Right lobe of liver (tissue), 6 donors: ENCODE data around the gene RSU1. TPM values are rescaled to one million over a fixed set of nuclear protein-coding genes. Genes with fewer than 3 reads are reported as not detected.
"Not testable (repeated sequence)": the region's sequence is repeated elsewhere in the genome, so short reads cannot be mapped to it uniquely, and the experiment has no call there.

Experiments used
- ATAC-seq, 4 donors: fragments of 200-7000 bp; cut with Tn5 transposase; one replicate each; pipeline ENCODE4 v1.9.1; 2020; ENCODE audit warnings: mild to moderate bottlenecking in 4 of 4, moderate library complexity in 4 of 4
- DNase-seq, 3 donors: peaks; one replicate each; pipeline ENCODE4 v3.0.0-alpha.2; 2020
- H3K27ac ChIP-seq, 3 donors: fragments of 200-600 bp; one replicate each; pipeline ENCODE4 v1.8.0; 2022
- H3K27me3 ChIP-seq, 2 donors: fragments of 200-600 bp; one replicate each; pipeline ENCODE4 v1.8.0; 2022
- H3K36me3 ChIP-seq, 4 donors: fragments of 200-600 bp; sonication (generic) in 1 of 4; one replicate each; pipeline versions ENCODE4 v1.5.1 to v1.8.0; 2017 to 2022; ENCODE audit warnings: control low read depth in 1 of 4
- H3K4me1 ChIP-seq, 4 donors: fragments of 200-600 bp; sonication (generic) in 1 of 4; one replicate each; pipeline versions ENCODE4 v1.5.1 to v1.8.0; 2017 to 2022; ENCODE audit warnings: control low read depth in 1 of 4
- H3K4me3 ChIP-seq, 3 donors: fragments of 200-600 bp; one replicate each; pipeline ENCODE4 v1.8.0; 2022
- H3K9me3 ChIP-seq, 4 donors: fragments of 200-600 bp; sonication (generic) in 1 of 4; one replicate each; pipeline versions ENCODE4 v1.5.1 to v1.8.0; 2017 to 2022; ENCODE audit warnings: control low read depth in 1 of 4
- POLR2A ChIP-seq: fragments of 450-650 bp; IDR thresholded peaks from one replicate; pipeline ENCODE4 v1.6.1; 2017; ENCODE audit warnings: antibody characterized with exemption, mild to moderate bottlenecking
- WGBS: methylation state at CpG from one replicate; pipeline ENCODE4 v1.1.6; 2018; ENCODE audit warnings: low coverage, low lambda C conversion rate; ENCODE audit not compliant: insufficient coverage; ENCODE audit errors: missing lambda C conversion rate; 5-methylcytosine and 5-hydroxymethylcytosine counted together
- intact Hi-C, 2 donors: fragments of 100-400 bp; cut with DNase I; formaldehyde crosslinking; loops; one replicate each; pipeline versions ENCODE4 v1.11.2 to v1.14.1; 2022
- total RNA-seq, 6 experiments: library from RNA; depleted of rRNA in 2 of 6; stranded (reverse); fragments of >200 nt in 2 of 6; fragmentation: NEBNext Ultra II Directional in 3 of 6; extraction: Animal tissue kit (Norgen Biotek cat#: 25700) in 3 of 6; gene quantifications; one replicate each; pipeline versions ENCODE4 v1.1.0 to v1.2.4, GENCODE V29; 2016 to 2023
- TF ChIP-seq, protein P1 (sequence below), 4 donors: fragments of 200-600 bp in 3 of 4; fragments of 450-650 bp in 1 of 4; IDR thresholded peaks; one replicate each; pipeline versions ENCODE4 v1.5.1 to v1.8.0; 2016 to 2022; ENCODE audit warnings: antibody characterized with exemption in 4 of 4, mild to moderate bottlenecking in 2 of 4
- donor health status: DM: no; HTN: yes; CAD: no.
- donor health status: DM: no; HTN: no; CAD: no.
- donor health status: DM: no; HTN: no; CAD: no.
- donor health status: DM: no; HTN: yes; CAD: no.
- donor health status: DM: no; HTN: yes; CAD: no.

Gene RSU1
- total RNA-seq, 6 experiments from 2014 or later = 24.1 to 44.5 (median 28.4) TPM

DNA sequence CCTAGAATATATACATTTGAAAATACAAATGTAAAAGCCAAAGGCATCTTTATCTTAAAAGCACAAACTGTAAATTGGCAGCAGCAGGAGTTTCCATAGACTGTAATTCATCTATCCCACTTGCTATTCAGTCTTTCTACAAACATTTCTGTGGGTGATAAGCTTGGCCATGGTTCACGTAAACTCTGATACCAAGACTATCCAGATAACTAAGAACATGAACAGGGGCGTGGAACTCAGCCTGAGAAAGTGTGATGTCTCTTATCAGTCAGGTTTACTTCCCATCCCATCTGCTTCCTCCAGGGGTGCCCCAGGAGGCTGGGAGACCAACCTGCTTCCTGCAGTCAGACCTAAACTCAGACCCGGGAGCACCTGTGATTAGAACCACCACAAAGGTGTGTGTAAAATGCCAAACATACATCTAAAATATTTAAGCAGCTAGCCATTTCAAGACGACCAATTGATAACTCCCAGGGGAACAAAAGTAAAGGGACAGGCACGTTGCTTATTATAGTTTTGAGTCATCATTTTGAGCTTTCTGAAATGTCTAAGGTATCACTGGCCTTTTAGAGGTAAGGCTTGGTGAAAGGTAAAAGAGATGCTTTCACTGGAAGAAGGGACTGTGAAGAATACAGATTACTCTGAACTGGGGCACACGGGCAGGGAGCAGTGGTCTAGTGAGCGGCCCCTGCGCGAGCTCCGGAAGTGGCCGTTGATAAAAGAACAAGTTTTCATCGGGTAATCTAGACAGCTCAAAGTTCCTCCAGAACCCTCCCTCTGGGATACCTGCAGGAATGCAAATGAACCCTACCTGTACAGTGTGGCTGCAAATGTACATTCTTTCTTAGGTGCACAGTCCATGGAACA lies 51.5 kb downstream of the RSU1 start:
- Histone ChIP-seq H3K27ac (no peak overlapping the region), H3K4me3 (no peak overlapping the region), H3K27me3 (no peaks in the 10 kb centered on the region), H3K36me3 (no peaks in the 10 kb centered on the region), H3K9me3 (no peaks in the 10 kb centered on the region), H3K4me1 (no peaks in the 10 kb centered on the region)
- WGBS = 63% methylated on average over 5 of the region's 12 CpGs
- ATAC-seq = no peak
- no peak for TF ChIP-seq POLR2A
- TF ChIP-seq, protein P1, sequence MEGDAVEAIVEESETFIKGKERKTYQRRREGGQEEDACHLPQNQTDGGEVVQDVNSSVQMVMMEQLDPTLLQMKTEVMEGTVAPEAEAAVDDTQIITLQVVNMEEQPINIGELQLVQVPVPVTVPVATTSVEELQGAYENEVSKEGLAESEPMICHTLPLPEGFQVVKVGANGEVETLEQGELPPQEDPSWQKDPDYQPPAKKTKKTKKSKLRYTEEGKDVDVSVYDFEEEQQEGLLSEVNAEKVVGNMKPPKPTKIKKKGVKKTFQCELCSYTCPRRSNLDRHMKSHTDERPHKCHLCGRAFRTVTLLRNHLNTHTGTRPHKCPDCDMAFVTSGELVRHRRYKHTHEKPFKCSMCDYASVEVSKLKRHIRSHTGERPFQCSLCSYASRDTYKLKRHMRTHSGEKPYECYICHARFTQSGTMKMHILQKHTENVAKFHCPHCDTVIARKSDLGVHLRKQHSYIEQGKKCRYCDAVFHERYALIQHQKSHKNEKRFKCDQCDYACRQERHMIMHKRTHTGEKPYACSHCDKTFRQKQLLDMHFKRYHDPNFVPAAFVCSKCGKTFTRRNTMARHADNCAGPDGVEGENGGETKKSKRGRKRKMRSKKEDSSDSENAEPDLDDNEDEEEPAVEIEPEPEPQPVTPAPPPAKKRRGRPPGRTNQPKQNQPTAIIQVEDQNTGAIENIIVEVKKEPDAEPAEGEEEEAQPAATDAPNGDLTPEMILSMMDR (IDR thresholded peaks at IDR 0.05) = no peak
- intact Hi-C loops = no loop called here
- no peak for DNase-seq

DNA sequence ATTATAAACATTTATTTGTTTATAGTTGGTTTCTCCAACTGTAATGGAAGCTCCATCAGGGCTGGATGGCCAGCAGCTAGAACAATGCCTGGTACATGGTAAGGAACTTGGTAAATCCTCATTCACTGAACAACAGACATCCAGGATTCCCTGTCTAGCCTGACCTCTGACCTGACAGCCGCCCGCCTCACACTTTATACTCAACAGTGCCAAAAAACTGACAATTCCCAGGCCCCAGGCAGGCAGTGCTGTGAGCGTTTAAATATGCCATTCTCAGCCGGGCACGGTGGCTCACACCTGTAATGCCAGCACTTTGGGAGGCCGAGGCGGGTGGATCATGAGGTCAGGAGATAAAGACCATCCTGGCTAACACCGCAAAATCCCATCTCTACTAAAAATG lies 55.9 kb downstream of the RSU1 start:
- DNase-seq = no peak
- Histone ChIP-seq H3K36me3 (no peaks in the 10 kb centered on the region), H3K27ac (no peak overlapping the region), H3K4me3 (no peak overlapping the region), H3K4me1 (no peaks in the 10 kb centered on the region), H3K9me3 (no peaks in the 10 kb centered on the region), H3K27me3 (no peaks in the 10 kb centered on the region)
- TF ChIP-seq POLR2A = no peak
- TF ChIP-seq, protein P1 (IDR thresholded peaks at IDR 0.05) = no peak
- no peak for ATAC-seq
- WGBS = 84% methylated on average over 8 of the region's 8 CpGs
- intact Hi-C loops = no loop called here

DNA sequence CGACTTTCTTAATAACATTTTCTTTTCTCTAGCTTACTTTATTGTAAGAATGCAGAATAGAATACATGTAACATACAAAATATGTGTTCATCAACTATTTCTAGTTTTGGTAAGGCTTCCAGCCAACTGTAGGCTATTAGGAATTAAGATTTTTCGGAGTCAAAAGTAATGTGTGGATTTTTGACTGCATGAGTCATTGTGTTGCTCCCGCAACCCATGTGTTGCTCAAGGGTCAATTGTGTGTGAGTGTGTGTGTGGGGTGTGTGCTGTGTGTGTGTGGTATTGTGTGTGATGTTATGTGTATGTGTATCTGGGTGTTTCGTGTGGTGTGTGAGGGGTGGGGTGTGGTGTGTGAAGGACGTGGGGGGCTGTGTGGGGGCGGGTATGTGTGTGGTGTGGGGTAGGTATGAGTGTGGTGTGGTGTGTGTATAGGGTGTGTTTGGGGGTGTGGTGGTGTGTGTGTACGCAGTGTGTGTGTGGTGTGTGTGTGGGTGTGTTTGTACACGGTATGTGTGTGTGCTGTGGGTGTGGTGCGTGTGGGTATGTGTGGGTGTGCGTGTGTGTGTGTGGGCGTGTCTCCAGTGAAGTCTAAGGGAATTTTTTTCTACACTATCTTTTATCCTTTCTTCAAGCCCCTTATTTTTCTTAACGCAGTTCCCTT lies 60.5 kb downstream of the RSU1 start:
- Histone ChIP-seq H3K9me3 (no peaks in the 10 kb centered on the region), H3K36me3 (peaks cover 0 to 7% (median 2%) of the 10 kb centered on the region in 4 donors), H3K4me3 (no peak overlapping the region), H3K27ac (no peak overlapping the region), H3K4me1 (no peaks in the 10 kb centered on the region), H3K27me3 (no peaks in the 10 kb centered on the region)
- intact Hi-C loops = no loop called here
- TF ChIP-seq POLR2A = no peak
- TF ChIP-seq, protein P1 (IDR thresholded peaks at IDR 0.05) = no peak
- ATAC-seq (no peak), DNase-seq (no peak)
- 94% methylated on average over 10 of the region's 12 CpGs for WGBS

- H3K4me1 ChIP-seq = no peaks in the 10 kb centered on the region
- H3K27me3 ChIP-seq = no peaks in the 10 kb centered on the region
- WGBS = 84% methylated on average over 4 of the region's 6 CpGs
- intact Hi-C loops = no loop called here
- DNase-seq (no peak), ATAC-seq (no peak)
- H3K27ac ChIP-seq = no peak overlapping the region
- H3K36me3 ChIP-seq = peaks cover 0 to 13% (median 4%) of the 10 kb centered on the region in 4 donors
- TF ChIP-seq POLR2A = no peak
- TF ChIP-seq, protein P1 (IDR thresholded peaks at IDR 0.05) = no peak
- H3K9me3 ChIP-seq = no peaks in the 10 kb centered on the region
- H3K4me3 ChIP-seq = no peak overlapping the region
These were observed 62.5 kb downstream of the RSU1 start for GRCh38 chr10:16754765-16755164.

DNA sequence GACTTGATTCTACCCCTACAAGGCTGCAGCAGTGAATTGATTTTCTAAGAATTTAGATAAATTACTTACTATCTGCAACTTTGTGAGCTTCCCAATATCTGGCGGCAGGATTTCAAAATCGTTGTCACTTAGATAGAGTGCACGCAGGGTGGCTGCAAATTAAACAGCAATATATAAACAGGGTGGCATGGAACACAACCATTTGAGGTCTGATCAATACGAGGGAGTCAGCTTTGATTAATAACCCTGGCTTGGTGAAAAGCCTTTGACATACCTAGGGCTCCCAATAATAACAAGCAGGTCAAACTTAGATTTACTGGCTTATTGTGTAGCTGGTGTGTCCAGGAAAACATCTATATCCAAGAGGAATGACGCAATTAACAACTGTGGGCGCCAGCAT lies 64.4 kb downstream of the RSU1 start:
- H3K4me1 ChIP-seq, H3K9me3 ChIP-seq, H3K27ac ChIP-seq, DNase-seq, H3K27me3 ChIP-seq, H3K4me3 ChIP-seq, ATAC-seq, intact Hi-C loops: not testable (repeated sequence)
- WGBS = 87% methylated on average over 6 of the region's 6 CpGs
- peaks cover 0 to 17% (median 4%) of the 10 kb centered on the region in 4 donors for H3K36me3 ChIP-seq
